Activated naive CD8-positive, alpha-beta T cell treated with anti-CD3 and anti-CD28 coated beads, Interleukin-2, amount 10 ng/mL, durations not matched to agents 7 days and 5 days (primary cell): ENCODE results near the gene HIF1A. TPM values are rescaled to one million over a fixed set of nuclear protein-coding genes. Genes with fewer than 3 reads are reported as not detected.

Experiments used
- ATAC-seq: fragments of 150-1000 bp; cut with Tn5 transposase; one replicate; pipeline ENCODE4 v1.10.0; 2021; ENCODE audit warnings: low read depth, moderate library complexity
- POLR2A ChIA-PET: fragments of 350-600 bp; sonication (Branson Sonifier 250); formaldehyde crosslinking; loops from one replicate; lab custom pipeline; 2021; ENCODE audit warnings: antibody characterized with exemption; lab: Charles Lee
- DNase-seq: peaks from one replicate; pipeline ENCODE4 v3.0.0; 2021
- H3K27ac Mint-ChIP-seq: one replicate; pipeline ENCODE4 v1.8.0; 2022; ENCODE audit warnings: mild to moderate bottlenecking, mixed read lengths
- H3K27me3 Mint-ChIP-seq: one replicate; pipeline ENCODE4 v1.8.0; 2022; ENCODE audit warnings: mild to moderate bottlenecking, moderate library complexity, mixed read lengths
- H3K36me3 Mint-ChIP-seq: one replicate; pipeline ENCODE4 v1.8.0; 2021; ENCODE audit warnings: mild to moderate bottlenecking, mixed read lengths
- H3K4me1 Mint-ChIP-seq: one replicate; pipeline ENCODE4 v1.8.0; 2021; ENCODE audit warnings: mixed read lengths
- H3K4me3 Mint-ChIP-seq: one replicate; pipeline ENCODE4 v1.8.0; 2022; ENCODE audit warnings: mild to moderate bottlenecking, moderate library complexity, mixed read lengths
- H3K9me3 Mint-ChIP-seq: one replicate; pipeline ENCODE4 v1.8.0; 2021; ENCODE audit warnings: mixed read lengths
- total RNA-seq, 2 experiments: library from RNA; stranded (reverse); gene quantifications; one replicate each; pipeline ENCODE4 v1.2.3, GENCODE V29; 2021

Gene HIF1A
- total RNA-seq, 2 experiments from 2014 or later: 119 to 128 TPM

DNA sequence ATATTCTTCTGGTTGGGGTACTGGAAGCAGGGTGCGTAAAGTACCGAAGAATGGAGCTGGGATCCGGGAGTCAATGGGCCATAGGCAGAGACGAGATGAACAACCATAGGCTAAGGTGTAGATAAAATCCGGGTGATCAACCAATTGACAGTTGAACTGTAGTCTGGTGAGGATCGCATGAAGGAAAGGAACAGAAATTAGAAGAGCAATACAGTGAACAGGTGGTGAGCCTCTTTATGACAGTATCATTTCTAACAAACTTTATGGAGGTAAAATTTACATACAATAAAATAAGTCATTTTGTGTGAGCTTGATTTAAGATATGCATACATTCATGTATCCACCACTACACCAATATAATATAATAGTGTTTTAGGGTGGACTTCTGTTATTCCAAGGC is 13.9 kb upstream of the HIF1A start:
- ATAC-seq: no peak
- H3K4me1 Mint-ChIP-seq: peaks cover 9% of the 10 kb centered on the region
- POLR2A ChIA-PET: interaction anchor here (1.6 to 2.2 kb wide), 2 partner anchors 13 to 14 kb away, joined by 3 to 7 read pairs; partner anchors contain the start of gene HIF1A
- no peak for DNase-seq
- H3K4me3 Mint-ChIP-seq: no peak overlapping the region
- H3K36me3 Mint-ChIP-seq: no peaks in the 10 kb centered on the region
- peaks cover 2% of the 10 kb centered on the region for H3K27me3 Mint-ChIP-seq
- no peak overlapping the region for H3K27ac Mint-ChIP-seq
- H3K9me3 Mint-ChIP-seq: no peaks in the 10 kb centered on the region

DNA sequence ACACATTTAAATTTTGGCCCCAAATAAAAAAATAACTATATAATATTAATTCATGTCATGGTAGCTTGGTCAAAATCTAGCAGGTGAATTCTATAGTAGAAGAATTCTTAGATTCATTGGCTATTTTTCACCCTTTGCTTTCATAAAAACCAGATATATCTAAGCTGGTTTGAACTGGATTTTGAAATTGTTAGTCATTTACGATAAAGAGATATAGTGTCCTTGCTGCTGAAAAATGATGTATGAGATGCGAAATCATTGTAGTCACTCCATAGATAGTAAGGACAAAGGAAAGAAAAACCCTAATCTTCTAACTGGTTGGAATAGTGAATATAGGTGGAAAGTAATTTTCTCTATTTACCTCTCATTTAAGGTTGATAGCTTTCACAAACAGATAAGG is 12.2 kb upstream of the HIF1A start:
- POLR2A ChIA-PET: no interaction called here
- peaks cover 2% of the 10 kb centered on the region for H3K9me3 Mint-ChIP-seq
- DNase-seq: no peak
- peaks cover 3% of the 10 kb centered on the region for H3K36me3 Mint-ChIP-seq
- no peak for ATAC-seq
- no peak overlapping the region for H3K4me3 Mint-ChIP-seq
- peaks cover 2% of the 10 kb centered on the region for H3K27me3 Mint-ChIP-seq
- H3K4me1 Mint-ChIP-seq: peaks cover 9% of the 10 kb centered on the region
- H3K27ac Mint-ChIP-seq: no peak overlapping the region

DNA sequence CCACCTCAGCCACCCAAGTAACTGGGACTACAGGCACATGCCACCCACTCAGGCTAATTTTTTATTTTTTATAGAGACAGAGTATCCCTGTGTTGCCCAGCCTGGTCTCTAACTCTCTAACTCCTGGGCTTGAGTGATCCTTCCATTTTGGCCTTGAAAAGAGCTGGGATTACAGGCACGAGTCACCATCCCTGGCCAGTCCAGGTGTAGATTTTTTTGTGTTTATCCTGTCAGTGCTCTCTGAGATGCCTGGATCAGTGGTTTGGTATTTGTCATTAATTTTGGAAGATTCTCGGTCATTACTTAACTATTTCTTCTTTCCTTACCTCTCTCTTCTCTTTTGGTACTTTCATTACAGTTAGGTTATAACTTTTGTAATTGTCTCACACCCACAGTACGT is 5.3 kb upstream of the HIF1A start:
- no peak for DNase-seq
- peaks cover 1% of the 10 kb centered on the region for H3K27me3 Mint-ChIP-seq
- H3K4me3 Mint-ChIP-seq: no peak overlapping the region
- POLR2A ChIA-PET: no interaction called here
- H3K36me3 Mint-ChIP-seq: peaks cover 10% of the 10 kb centered on the region
- peaks cover 22% of the 10 kb centered on the region for H3K4me1 Mint-ChIP-seq
- ATAC-seq: no peak
- H3K27ac Mint-ChIP-seq: peak overlapping the region; percentile 7
- H3K9me3 Mint-ChIP-seq: peaks cover 2% of the 10 kb centered on the region

DNA sequence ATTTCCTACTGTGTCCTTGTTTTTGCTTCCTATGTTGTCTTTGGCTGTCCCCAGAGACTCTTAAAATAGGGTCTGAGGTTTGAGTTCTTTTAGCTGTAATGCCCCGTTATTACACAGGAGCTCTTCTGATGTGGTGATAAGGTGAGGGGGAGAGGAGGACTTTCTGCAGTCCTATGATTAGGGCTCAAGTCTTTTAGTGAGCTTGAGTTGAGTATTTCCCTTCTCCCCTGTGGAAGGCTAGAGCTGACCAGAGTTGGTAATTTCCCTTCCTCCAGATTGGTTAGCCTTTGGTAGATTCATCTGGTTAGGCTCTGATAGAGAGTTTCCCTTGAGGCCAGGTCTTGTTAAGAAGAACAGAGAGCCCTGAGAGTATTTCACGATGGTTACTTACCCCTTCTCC is 4.3 kb upstream of the HIF1A start:
- peak overlapping the region; percentile 38 for H3K4me3 Mint-ChIP-seq
- ATAC-seq: no peak
- peaks cover 22% of the 10 kb centered on the region for H3K4me1 Mint-ChIP-seq
- H3K27ac Mint-ChIP-seq: peak overlapping the region; percentile 44
- H3K36me3 Mint-ChIP-seq: peaks cover 10% of the 10 kb centered on the region
- POLR2A ChIA-PET: interaction anchor here (1.2 to 1.7 kb wide), 4 partner anchors 22 to 138 kb away, joined by 3 to 8 read pairs (median 4); no protein-coding TSS in a partner anchor
- peaks cover 2% of the 10 kb centered on the region for H3K9me3 Mint-ChIP-seq
- DNase-seq: no peak
- no peaks in the 10 kb centered on the region for H3K27me3 Mint-ChIP-seq

DNA sequence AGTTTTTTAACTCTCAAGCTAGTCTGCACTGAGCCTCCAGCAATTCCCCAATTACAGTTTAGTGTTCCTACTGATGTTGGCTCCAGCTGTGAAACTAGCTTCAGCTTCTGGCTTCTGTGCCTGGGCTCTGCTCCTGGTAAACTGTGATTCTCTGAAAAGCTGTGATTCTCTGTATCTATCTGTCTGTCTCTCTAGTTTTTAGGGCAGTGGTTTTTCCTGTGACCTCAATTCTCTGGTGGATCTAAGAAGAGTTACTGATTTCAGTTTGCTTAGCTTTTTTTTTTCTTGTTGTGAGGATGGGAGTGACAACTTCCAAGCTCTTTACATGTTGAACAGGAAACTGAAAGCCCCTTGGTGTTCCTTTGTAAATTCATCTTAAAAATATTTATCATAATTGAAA is 3.8 kb upstream of the HIF1A start:
- ATAC-seq: no peak
- Mint-ChIP-seq H3K4me3 (peak overlapping the region; percentile 38), H3K9me3 (peaks cover 2% of the 10 kb centered on the region), H3K4me1 (peaks cover 22% of the 10 kb centered on the region), H3K27me3 (no peaks in the 10 kb centered on the region), H3K27ac (peak overlapping the region; percentile 44), H3K36me3 (peaks cover 12% of the 10 kb centered on the region)
- no peak for DNase-seq
- POLR2A ChIA-PET: interaction anchor here (1.2 to 1.7 kb wide), 4 partner anchors 23 to 138 kb away, joined by 3 to 8 read pairs (median 4); no protein-coding TSS in a partner anchor

DNA sequence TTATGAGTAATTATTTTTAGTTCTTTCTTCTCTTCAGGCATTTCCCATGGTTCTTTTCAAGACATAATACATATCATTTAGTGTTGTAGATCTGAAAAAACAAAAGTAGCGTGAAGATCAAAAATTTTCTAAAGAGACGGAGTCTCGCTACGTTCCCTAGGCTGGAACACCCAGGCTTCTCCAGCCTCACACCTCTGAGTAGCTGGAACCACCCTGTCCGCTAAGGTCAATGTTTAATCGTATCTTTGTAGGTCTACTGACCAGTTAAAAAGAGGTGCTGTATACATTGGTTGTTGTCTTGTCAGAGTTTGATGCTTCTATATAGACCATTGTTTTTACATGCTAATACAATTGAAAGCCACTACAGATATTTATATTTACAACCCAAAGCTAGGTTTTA is 1.3 kb upstream of the HIF1A start:
- peak overlapping the region; percentile 97 for H3K4me3 Mint-ChIP-seq
- no peaks in the 10 kb centered on the region for H3K27me3 Mint-ChIP-seq
- DNase-seq: no peak
- peaks cover 26% of the 10 kb centered on the region for H3K36me3 Mint-ChIP-seq
- H3K27ac Mint-ChIP-seq: peak overlapping the region; percentile 50
- POLR2A ChIA-PET: interaction anchor here (0.6 to 2.9 kb wide), 9 partner anchors 9 to 371 kb away, joined by 3 to 49 read pairs (median 7); no protein-coding TSS in a partner anchor
- H3K4me1 Mint-ChIP-seq: peaks cover 30% of the 10 kb centered on the region
- no peaks in the 10 kb centered on the region for H3K9me3 Mint-ChIP-seq
- no peak for ATAC-seq

DNA sequence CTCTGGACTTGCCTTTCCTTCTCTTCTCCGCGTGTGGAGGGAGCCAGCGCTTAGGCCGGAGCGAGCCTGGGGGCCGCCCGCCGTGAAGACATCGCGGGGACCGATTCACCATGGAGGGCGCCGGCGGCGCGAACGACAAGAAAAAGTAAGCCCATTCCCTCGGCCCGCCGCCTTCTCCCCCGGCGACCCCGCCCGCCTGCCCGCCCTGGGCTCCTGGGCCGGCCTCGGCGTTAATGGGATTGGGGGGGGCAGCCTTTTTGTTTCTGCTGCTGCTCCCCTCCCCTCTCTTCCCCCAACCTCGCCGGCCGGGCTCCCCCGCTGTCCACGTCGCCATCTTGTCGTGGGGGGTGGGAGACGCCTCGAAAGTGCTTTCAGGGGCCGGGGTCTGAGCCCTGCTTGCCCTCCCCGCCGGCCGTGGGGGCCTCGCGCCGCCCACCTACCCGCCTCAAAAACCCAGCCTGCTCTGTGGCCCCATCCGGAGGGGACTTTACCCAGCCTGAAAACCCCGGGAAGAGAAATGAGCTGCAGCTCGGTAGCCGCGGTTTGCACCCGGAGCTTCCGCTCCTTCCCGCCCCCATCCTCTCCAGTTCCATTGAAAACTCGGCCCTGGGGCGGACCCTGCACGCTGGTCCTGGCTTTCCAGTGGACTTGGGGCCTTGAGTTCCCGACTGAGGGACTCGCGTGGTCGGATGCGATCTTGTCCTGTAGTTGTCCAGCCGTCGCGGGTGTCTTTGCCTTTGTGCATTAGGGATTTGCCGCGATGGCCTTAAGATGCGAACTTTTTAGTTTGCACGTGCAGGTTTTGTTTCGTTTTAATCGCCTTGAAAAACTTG is 598 bp downstream of the HIF1A start:
- Mint-ChIP-seq H3K27me3 (no peaks in the 10 kb centered on the region), H3K4me3 (peak overlapping the region; percentile 97), H3K9me3 (no peaks in the 10 kb centered on the region), H3K4me1 (peaks cover 42% of the 10 kb centered on the region), H3K27ac (peak overlapping the region; percentile 96), H3K36me3 (peaks cover 29% of the 10 kb centered on the region)
- ATAC-seq (peak; percentile 8), DNase-seq (peak; percentile 73)
- POLR2A ChIA-PET: interaction anchor here (0.6 to 2.9 kb wide), 24 partner anchors 8 to 364 kb away, joined by 3 to 49 read pairs (median 5); no protein-coding TSS in a partner anchor

DNA sequence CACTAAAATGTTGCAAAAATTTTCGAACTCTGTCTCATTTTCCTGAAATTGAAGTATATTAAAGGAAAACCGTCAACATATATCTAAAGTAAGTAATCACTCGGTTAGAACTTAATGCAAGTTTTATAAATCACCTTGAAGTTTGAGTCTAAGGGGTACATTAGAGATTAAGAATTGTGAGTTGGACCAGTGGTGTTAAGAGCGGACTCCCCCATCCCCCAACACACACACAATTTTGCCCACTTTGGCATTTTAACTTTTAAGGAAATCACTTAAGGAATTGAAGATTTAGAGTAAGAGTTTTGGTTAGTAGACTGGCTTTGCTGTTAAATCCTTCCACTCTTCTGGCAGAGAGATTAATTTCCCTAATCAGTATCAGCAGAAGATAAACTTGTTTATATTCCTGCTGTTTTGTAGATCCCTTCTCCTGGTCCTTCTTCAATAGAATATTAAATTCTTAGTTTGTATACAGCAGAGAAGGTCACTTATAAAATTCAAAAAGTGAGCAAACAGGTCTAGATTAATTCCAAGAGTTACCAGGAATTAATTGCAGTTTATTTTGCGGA is 1.5 kb downstream of the HIF1A start:
- Mint-ChIP-seq H3K27ac (peak overlapping the region; percentile 96), H3K4me1 (peaks cover 40% of the 10 kb centered on the region), H3K27me3 (no peaks in the 10 kb centered on the region), H3K4me3 (peak overlapping the region; percentile 97), H3K9me3 (no peaks in the 10 kb centered on the region), H3K36me3 (peaks cover 29% of the 10 kb centered on the region)
- POLR2A ChIA-PET: interaction anchor here (0.6 to 1.5 kb wide), 4 partner anchors 35 to 225 kb away, joined by 3 to 8 read pairs (median 4); no protein-coding TSS in a partner anchor
- DNase-seq (no peak), ATAC-seq (no peak)

DNA sequence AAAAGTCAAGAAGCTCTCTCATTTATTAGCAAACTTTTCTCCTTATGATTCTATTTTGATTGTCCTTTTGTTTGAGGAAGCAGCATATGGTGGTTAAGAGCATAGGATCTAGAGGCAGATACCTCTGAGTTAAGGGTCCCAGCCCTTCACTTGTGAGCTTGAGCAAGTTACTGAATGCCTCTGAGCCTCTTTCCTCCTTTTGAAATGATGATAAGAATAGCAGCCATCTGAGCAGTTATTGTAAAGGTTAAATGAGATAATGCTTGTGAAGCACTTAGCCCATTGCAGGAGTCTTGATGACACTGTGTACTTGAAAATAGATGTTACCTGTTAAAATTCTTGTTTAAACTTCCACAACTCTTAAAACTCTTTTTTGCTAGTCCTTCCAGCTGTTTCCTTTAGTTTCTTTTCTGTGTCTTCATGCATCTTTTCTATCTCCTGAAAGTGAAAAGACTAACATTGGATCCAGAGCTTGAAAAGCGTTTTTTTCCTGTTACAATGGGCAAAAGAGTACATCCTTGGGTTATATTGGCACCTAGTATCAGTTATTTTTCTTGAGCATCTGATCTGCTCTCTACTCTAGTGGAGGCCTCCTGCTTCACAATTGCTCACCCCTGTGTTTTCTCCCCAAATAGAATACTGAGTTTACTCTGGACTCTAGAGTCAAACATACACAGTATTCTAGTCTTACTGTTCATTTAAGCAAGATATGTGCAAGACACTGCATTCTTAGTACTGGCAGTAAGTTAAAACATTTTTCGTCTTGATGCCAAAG is 3.1 kb downstream of the HIF1A start:
- POLR2A ChIA-PET: interaction anchor here (1.1 to 1.5 kb wide), 7 partner anchors 21 to 376 kb away, joined by 3 to 8 read pairs (median 4); partner anchors contain the start of genes PRKCH and SNAPC1
- peak overlapping the region; percentile 97 for H3K4me3 Mint-ChIP-seq
- peaks cover 47% of the 10 kb centered on the region for H3K4me1 Mint-ChIP-seq
- peaks cover 29% of the 10 kb centered on the region for H3K36me3 Mint-ChIP-seq
- ATAC-seq (no peak), DNase-seq (no peak)
- H3K9me3 Mint-ChIP-seq: no peaks in the 10 kb centered on the region
- peak overlapping the region; percentile 87 for H3K27ac Mint-ChIP-seq
- no peaks in the 10 kb centered on the region for H3K27me3 Mint-ChIP-seq

DNA sequence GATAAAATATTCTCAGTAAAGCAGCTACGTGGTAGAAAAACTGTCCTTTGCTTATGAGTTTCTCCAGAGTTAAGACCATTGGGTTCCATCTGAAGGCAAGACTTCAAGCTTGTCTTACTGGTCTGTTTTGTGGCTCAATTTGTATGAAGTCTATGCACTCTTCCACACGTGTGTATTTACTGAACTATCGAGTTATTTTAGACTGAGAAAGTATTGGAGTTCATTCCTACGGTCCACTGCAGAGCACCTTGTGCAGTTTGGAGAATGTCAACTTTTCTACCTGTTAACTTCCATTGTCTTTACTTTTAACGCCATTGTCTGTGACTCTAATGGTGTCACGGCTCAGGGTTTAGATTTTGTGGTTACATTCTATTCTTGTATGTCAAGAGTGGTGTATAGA is 3.7 kb downstream of the HIF1A start:
- peak overlapping the region; percentile 97 for H3K4me3 Mint-ChIP-seq
- POLR2A ChIA-PET: interaction anchor here (1.3 kb wide), 1 partner anchor 28 kb away, joined by 4 read pairs; no protein-coding TSS in a partner anchor
- ATAC-seq (no peak), DNase-seq (no peak)
- H3K36me3 Mint-ChIP-seq: peaks cover 29% of the 10 kb centered on the region
- H3K27ac Mint-ChIP-seq: peak overlapping the region; percentile 87
- H3K27me3 Mint-ChIP-seq: no peaks in the 10 kb centered on the region
- H3K4me1 Mint-ChIP-seq: peaks cover 51% of the 10 kb centered on the region
- H3K9me3 Mint-ChIP-seq: no peaks in the 10 kb centered on the region

DNA sequence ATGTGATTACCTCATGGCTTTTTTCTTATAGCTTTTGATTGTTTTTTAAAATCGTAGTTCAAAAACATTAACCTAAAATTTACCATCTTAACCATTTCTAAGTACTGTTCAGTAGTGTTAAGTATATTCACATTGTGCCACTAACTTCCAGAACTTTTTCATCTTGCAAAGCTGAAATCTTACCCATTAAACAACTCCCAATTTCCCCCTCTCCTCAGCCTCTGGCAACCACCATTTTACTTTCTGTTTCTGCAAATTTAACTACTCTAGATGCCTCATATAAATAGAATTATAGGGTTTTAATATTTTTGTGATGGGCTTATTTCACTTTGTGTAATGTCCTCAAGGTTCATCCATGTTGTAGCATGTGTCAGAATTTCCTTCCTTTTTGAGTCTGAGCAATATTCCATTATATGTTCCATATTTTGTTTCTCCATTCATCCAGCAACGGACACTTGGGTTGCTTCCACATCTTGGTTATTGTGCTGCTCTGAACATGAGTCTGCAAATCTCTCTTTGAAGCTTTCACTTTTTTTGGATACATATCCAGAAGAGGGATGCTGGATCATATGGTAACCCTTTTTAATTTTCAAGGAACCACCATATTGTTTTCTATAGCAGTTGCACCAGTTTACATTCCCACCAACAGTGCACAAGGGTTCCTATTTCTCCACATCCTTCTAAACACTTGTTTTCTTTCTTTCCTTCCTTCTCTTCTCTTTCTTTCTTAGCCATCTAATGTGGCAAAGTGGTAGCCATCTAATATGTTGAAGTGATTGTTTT is 5.0 kb downstream of the HIF1A start:
- H3K4me1 Mint-ChIP-seq: peaks cover 55% of the 10 kb centered on the region
- H3K4me3 Mint-ChIP-seq: peak overlapping the region; percentile 75
- DNase-seq: no peak
- POLR2A ChIA-PET: no interaction called here
- H3K36me3 Mint-ChIP-seq: peaks cover 29% of the 10 kb centered on the region
- no peak for ATAC-seq
- peak overlapping the region; percentile 80 for H3K27ac Mint-ChIP-seq
- H3K9me3 Mint-ChIP-seq: no peaks in the 10 kb centered on the region
- no peaks in the 10 kb centered on the region for H3K27me3 Mint-ChIP-seq

DNA sequence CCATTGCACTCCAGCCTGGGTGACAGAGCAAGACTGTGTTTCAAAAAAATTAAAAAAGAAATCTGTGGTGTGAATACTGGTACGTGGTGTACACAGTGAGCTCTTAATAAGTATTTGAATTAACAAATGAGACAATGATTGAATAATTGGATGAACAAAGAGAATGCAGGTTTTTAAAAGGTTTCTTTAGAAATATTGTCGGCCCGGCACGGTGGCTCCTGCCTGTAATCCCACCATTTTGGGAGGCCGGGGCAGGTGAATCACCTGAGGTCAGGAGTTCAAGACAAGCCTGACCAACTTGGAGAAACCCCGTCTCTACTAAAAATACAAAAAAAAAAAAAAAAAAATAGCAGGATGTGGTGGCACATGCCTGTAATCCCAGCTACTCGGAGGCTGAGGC is 6.6 kb downstream of the HIF1A start:
- Mint-ChIP-seq H3K36me3 (peaks cover 28% of the 10 kb centered on the region), H3K9me3 (no peaks in the 10 kb centered on the region), H3K27me3 (no peaks in the 10 kb centered on the region), H3K27ac (no peak overlapping the region), H3K4me3 (peak overlapping the region; percentile 40), H3K4me1 (peaks cover 63% of the 10 kb centered on the region)
- DNase-seq (no peak), ATAC-seq (no peak)
- POLR2A ChIA-PET: interaction anchor here (0.6 to 0.7 kb wide), 2 partner anchors 43 to 324 kb away, joined by 3 read pairs; no protein-coding TSS in a partner anchor
